Activated CD4-positive, alpha-beta T cell treated with anti-CD3 and anti-CD28 coated beads, Interleukin-2, Interleukin-4, amounts not matched to agents 100 ng/mL and 50 ng/mL, durations not matched to agents 16 hours and 8 hours (primary cell): Measurements from ENCODE around the gene ZC3H18.

Experiments used
- DNase-seq: peaks from one replicate; pipeline ENCODE4 v3.0.0-alpha.2; 2020; ENCODE audit warnings: low spot score

ZC3H18 gene

GRCh38 chr16:88532434-88533241, 37.6 kb upstream of the ZC3H18 start:
- DNase-seq = no peak

GRCh38 chr16:88533381-88533917, 36.8 kb upstream of the ZC3H18 start:
- DNase-seq = no peak

- peak; percentile 80 for DNase-seq
These were observed 36.1 kb upstream of the ZC3H18 start for GRCh38 chr16:88533932-88534637.

GRCh38 chr16:88534638-88535190, 35.5 kb upstream of the ZC3H18 start:
- peak; percentile 34 for DNase-seq

GRCh38 chr16:88535191-88535856, 34.9 kb upstream of the ZC3H18 start:
- DNase-seq = no peak

GRCh38 chr16:88535857-88536222, 34.4 kb upstream of the ZC3H18 start:
- DNase-seq = no peak

GRCh38 chr16:88536510-88536909, 33.7 kb upstream of the ZC3H18 start:
- no peak for DNase-seq

GRCh38 chr16:88536971-88537751, 33.0 kb upstream of the ZC3H18 start:
- DNase-seq = no peak

- no peak for DNase-seq
These were observed 32.3 kb upstream of the ZC3H18 start for GRCh38 chr16:88537859-88538258.

GRCh38 chr16:88538366-88539060, 31.7 kb upstream of the ZC3H18 start:
- DNase-seq = no peak

- no peak for DNase-seq
These were observed 30.9 kb upstream of the ZC3H18 start for GRCh38 chr16:88539261-88539651.

- DNase-seq = no peak
These were observed 30.4 kb upstream of the ZC3H18 start for GRCh38 chr16:88539652-88540345.

- DNase-seq = no peak
These were observed 29.7 kb upstream of the ZC3H18 start for GRCh38 chr16:88540346-88540977.

GRCh38 chr16:88541831-88542616, 28.2 kb upstream of the ZC3H18 start:
- DNase-seq = no peak

GRCh38 chr16:88543230-88543813, 26.9 kb upstream of the ZC3H18 start:
- no peak for DNase-seq

GRCh38 chr16:88545781-88546180, 24.4 kb upstream of the ZC3H18 start:
- no peak for DNase-seq

- no peak for DNase-seq
These were observed 21.9 kb upstream of the ZC3H18 start for GRCh38 chr16:88548131-88548874.

- no peak for DNase-seq
These were observed 21.2 kb upstream of the ZC3H18 start for GRCh38 chr16:88548985-88549384.
